PC-3 (cell line): ENCODE results near the gene ACD. TPM values are rescaled to one million over a fixed set of nuclear protein-coding genes. Genes with fewer than 3 reads are reported as not detected.
A peak's percentile ranks its signal among the peaks of the same experiment; 100 is the strongest.

Experiments
- ATAC-seq: fragments of 200-7000 bp; cut with Tn5 transposase; 2 replicates; pipeline ENCODE4 v1.9.1; 2020; ENCODE audit warnings: mild to moderate bottlenecking, moderate library complexity
- BruUV-seq: library from RNA; stranded (reverse); fragments of 400-500 nt; replicated peaks from 2 replicates; lab custom pipeline; 2021; lab: Mats Ljungman, UMichigan
- CTCF ChIA-PET: fragments of 300-600 bp; sonication (Branson Sonifier 250); formaldehyde crosslinking; loops from one replicate; lab custom pipeline; 2022; ENCODE audit warnings: antibody characterized with exemption; lab: Charles Lee
- POLR2A ChIA-PET: fragments of 300-600 bp; sonication (Branson Sonifier 250); formaldehyde crosslinking; loops from one replicate; lab custom pipeline; 2022; ENCODE audit warnings: antibody characterized with exemption; ENCODE audit not compliant: unreplicated experiment; lab: Charles Lee
- DNase-seq: peaks from one replicate; pipeline ENCODE4 v3.0.0-alpha.2; 2015
- H2AFZ ChIP-seq: fragments of 300-600 bp; sonication (generic); 2 replicates; pipeline ENCODE4 v1.6.0; 2016; ENCODE audit warnings: antibody characterized with exemption, low read length
- H3F3A ChIP-seq: fragments of 300-600 bp; sonication (generic); one replicate; pipeline ENCODE4 v1.6.0; 2017; ENCODE audit warnings: antibody characterized with exemption, low read length, control low read depth, mild to moderate bottlenecking; ENCODE audit not compliant: unreplicated experiment
- H3K27ac ChIP-seq: fragments of 300-600 bp; sonication (generic); 2 replicates; pipeline ENCODE4 v1.5.1; 2016; ENCODE audit warnings: mild to moderate bottlenecking, low read length
- H3K27me3 ChIP-seq: fragments of 300-600 bp; sonication (generic); 2 replicates; pipeline ENCODE4 v1.6.1; 2016; ENCODE audit warnings: low read length, mixed read lengths
- H3K36me3 ChIP-seq: fragments of 300-600 bp; sonication (generic); 2 replicates; pipeline ENCODE4 v1.6.1; 2016; ENCODE audit warnings: low read depth, mixed run types, low read length, mixed read lengths
- H3K4me1 ChIP-seq: fragments of 300-600 bp; sonication (generic); 2 replicates; pipeline ENCODE4 v1.5.1; 2016; ENCODE audit warnings: low read length; ENCODE audit not compliant: insufficient read depth
- H3K4me2 ChIP-seq: fragments of 300-600 bp; sonication (generic); 2 replicates; pipeline ENCODE4 v1.6.0; 2016; ENCODE audit warnings: low read length
- H3K4me3 ChIP-seq: fragments of 300-600 bp; sonication (generic); 2 replicates; pipeline ENCODE4 v1.5.1; 2016; ENCODE audit warnings: mild to moderate bottlenecking, low read length, mixed read lengths
- H3K79me2 ChIP-seq: fragments of 300-600 bp; sonication (generic); 2 replicates; pipeline ENCODE4 v1.6.1; 2017; ENCODE audit warnings: low read length, mixed read lengths
- H3K9ac ChIP-seq: fragments of 300-600 bp; sonication (generic); 2 replicates; pipeline ENCODE4 v1.6.0; 2016; ENCODE audit warnings: mild to moderate bottlenecking, low read length
- H3K9me2 ChIP-seq: fragments of 300-600 bp; sonication (generic); replicated peaks from 2 replicates; pipeline ENCODE4 v1.6.1; 2016; ENCODE audit warnings: mixed run types, low read length, mixed read lengths
- H3K9me3 ChIP-seq: fragments of 300-600 bp; sonication (generic); 2 replicates; pipeline ENCODE4 v1.6.1; 2016; ENCODE audit warnings: low read length, mixed read lengths
- H4K20me1 ChIP-seq: fragments of 300-600 bp; sonication (generic); 2 replicates; pipeline ENCODE4 v1.6.1; 2016; ENCODE audit warnings: low read length, mixed read lengths
- EZH2 ChIP-seq: fragments of 300-600 bp; sonication (generic); IDR thresholded peaks from one replicate; pipeline ENCODE4 v1.6.1; 2017; ENCODE audit warnings: antibody characterized with exemption, mild to moderate bottlenecking, low read length; ENCODE audit not compliant: unreplicated experiment
- EZH2phosphoT487 ChIP-seq: fragments of 300-600 bp; sonication (generic); IDR thresholded peaks from 2 replicates; pipeline ENCODE4 v1.6.1; 2018; ENCODE audit warnings: mild to moderate bottlenecking, antibody characterized with exemption, low read length, borderline replicate concordance
- intact Hi-C: fragments of 100-400 bp; cut with micrococcal nuclease; formaldehyde crosslinking; loops from 2 replicates; pipeline ENCODE4 v1.9.0; 2023
- total RNA-seq: library from RNA; depleted of rRNA; stranded (reverse); fragments of >200 nt; gene quantifications from 2 replicates; pipeline ENCODE4 v1.2.3, GENCODE V29; 2014
- TF ChIP-seq, protein P1 (sequence below): fragments of 300-600 bp; sonication (generic); conservative IDR thresholded peaks from 2 replicates; pipeline ENCODE4 v1.5.1; 2017; ENCODE audit warnings: antibody characterized with exemption, low read depth, mild to moderate bottlenecking, low read length

ACD gene
- total RNA-seq, 1 experiment from 2014 or later: 26.3 TPM

DNA sequence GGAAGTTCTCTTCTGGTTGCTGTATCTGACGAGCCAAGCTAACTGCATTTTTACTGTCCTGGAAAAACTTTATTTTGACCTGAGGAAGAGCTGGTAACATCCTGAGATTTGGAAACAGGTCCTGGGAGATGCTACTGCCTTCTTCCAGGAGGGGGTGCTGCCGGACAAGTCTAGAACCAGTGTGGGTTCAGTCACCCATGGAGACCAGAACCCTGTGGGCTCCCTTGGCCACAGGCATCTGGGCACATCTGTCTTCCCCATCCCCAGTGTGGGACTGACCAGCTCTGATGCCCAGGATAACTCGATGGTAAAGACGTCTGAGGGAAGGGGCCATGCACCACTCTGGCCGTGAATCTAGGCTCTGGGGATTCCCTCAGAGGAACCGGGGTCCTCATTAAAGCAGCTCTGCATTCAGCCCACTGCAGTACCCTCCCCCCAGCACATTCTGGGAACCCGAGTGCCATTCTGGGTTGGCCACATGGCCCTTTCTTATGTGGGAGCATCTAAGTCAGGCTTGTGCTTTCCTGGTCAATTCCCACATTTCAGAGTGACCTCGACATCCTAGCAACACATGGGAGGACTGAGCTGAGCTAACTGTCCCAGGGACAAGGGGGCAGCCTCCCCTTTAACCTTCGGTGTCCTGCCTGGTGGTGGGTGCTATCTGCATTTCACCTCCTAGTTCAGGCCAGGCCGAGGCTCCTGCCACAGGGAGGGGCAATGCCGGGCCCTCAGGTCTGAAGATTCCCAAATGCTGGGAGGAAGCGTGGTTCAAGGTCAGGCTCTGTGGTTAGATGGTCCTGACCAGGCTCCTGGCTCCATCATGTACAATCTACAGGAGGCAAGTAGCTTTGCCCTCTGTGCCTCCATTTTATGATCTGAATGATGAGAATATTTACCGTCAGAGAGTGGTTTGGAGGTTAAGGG lies 12.9 kb upstream of the ACD start:
- POLR2A ChIA-PET: interaction anchor here (0.7 kb wide), 1 partner anchor 45 kb away, joined by 3 read pairs; no protein-coding TSS in a partner anchor
- ATAC-seq: peak; percentile 53

DNA sequence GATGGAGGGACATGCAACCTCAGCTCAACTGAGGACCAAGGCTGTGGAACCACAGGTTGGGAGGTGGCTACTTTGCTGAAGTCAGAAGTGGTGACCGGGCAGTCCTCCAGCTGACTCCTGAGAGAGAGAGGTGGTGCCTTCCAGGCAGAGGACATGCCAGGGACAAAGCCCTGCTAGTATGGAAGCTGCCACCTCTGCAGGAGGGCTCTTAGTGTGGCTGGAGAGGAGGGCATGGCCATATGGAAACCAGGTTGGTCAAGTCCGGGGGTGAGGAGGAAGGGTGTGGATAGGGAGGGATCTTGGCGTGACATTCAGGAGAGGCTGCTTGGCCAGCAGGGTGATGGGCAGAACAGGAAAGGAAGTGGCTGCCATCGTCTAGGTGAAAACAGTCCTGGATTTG lies 12.2 kb upstream of the ACD start:
- Histone ChIP-seq H3F3A (no peaks in the 10 kb centered on the region), H3K9me2 (no peaks in the 10 kb centered on the region), H2AFZ (no peak overlapping the region), H3K27ac (no peak overlapping the region), H3K4me1 (peaks cover 5% of the 10 kb centered on the region), H4K20me1 (no peaks in the 10 kb centered on the region), H3K4me3 (no peak overlapping the region), H3K4me2 (no peak overlapping the region), H3K27me3 (no peaks in the 10 kb centered on the region), H3K36me3 (no peaks in the 10 kb centered on the region), H3K9ac (no peak overlapping the region), H3K9me3 (no peaks in the 10 kb centered on the region), H3K79me2 (no peaks in the 10 kb centered on the region)
- DNase-seq: no peak
- ChIA-PET CTCF (interaction anchor here (0.6 to 1.5 kb wide), 5 partner anchors 47 to 351 kb away, joined by 3 to 10 read pairs (median 5); partner anchors contain the start of genes RANBP10 and TSNAXIP1), POLR2A (interaction anchor here (0.7 kb wide), 1 partner anchor 46 kb away, joined by 3 read pairs; no protein-coding TSS in a partner anchor)
- BruUV-seq: no TSS peak
- intact Hi-C loops: no loop called here
- TF ChIP-seq EZH2: no peak
- TF ChIP-seq EZH2phosphoT487: no peak
- TF ChIP-seq, protein P1, sequence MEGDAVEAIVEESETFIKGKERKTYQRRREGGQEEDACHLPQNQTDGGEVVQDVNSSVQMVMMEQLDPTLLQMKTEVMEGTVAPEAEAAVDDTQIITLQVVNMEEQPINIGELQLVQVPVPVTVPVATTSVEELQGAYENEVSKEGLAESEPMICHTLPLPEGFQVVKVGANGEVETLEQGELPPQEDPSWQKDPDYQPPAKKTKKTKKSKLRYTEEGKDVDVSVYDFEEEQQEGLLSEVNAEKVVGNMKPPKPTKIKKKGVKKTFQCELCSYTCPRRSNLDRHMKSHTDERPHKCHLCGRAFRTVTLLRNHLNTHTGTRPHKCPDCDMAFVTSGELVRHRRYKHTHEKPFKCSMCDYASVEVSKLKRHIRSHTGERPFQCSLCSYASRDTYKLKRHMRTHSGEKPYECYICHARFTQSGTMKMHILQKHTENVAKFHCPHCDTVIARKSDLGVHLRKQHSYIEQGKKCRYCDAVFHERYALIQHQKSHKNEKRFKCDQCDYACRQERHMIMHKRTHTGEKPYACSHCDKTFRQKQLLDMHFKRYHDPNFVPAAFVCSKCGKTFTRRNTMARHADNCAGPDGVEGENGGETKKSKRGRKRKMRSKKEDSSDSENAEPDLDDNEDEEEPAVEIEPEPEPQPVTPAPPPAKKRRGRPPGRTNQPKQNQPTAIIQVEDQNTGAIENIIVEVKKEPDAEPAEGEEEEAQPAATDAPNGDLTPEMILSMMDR: no peak
- no peak for ATAC-seq

More for the DNA sequence above, 12.9 kb upstream of the ACD start:
- BruUV-seq: no TSS peak
- H3K79me2 ChIP-seq: no peaks in the 10 kb centered on the region
- CTCF ChIA-PET: interaction anchor here (0.6 to 1.5 kb wide), 5 partner anchors 46 to 350 kb away, joined by 3 to 10 read pairs (median 5); partner anchors contain the start of genes RANBP10 and TSNAXIP1
- no peak overlapping the region for H2AFZ ChIP-seq
- no peak overlapping the region for H3K4me2 ChIP-seq
- no peaks in the 10 kb centered on the region for H3K36me3 ChIP-seq
- no peaks in the 10 kb centered on the region for H3F3A ChIP-seq
- TF ChIP-seq, protein P1: peak; percentile 87
- no peak for TF ChIP-seq EZH2
- no peaks in the 10 kb centered on the region for H3K9me3 ChIP-seq
- H3K27me3 ChIP-seq: no peaks in the 10 kb centered on the region
- DNase-seq: peak; percentile 59
- H4K20me1 ChIP-seq: no peaks in the 10 kb centered on the region
- intact Hi-C loops: no loop called here
- no peak overlapping the region for H3K4me3 ChIP-seq
- H3K4me1 ChIP-seq: peaks cover 5% of the 10 kb centered on the region
- no peak overlapping the region for H3K27ac ChIP-seq
- no peaks in the 10 kb centered on the region for H3K9me2 ChIP-seq
- H3K9ac ChIP-seq: no peak overlapping the region
